Brain microvascular endothelial cell (primary cell): ENCODE results near the gene OR3A3.
"Not testable (repeated sequence)": the region's sequence is repeated elsewhere in the genome, so short reads cannot be mapped to it uniquely, and the experiment has no call there.

ENCODE experiments used
- DNase-seq: peaks from one replicate; pipeline ENCODE4 v3.0.0-alpha.2; 2020
- H3K27ac ChIP-seq: fragments of 250-450 bp; sonication (Bioruptor Pico); 2 replicates; pipeline ENCODE4 v1.5.1; 2020; ENCODE audit warnings: mild to moderate bottlenecking, moderate library complexity
- H3K27me3 ChIP-seq: fragments of 250-450 bp; sonication (Bioruptor Pico); replicated peaks from 2 replicates; pipeline ENCODE4 v1.5.1; 2020; ENCODE audit warnings: mild to moderate bottlenecking
- H3K36me3 ChIP-seq: fragments of 250-450 bp; sonication (Bioruptor Pico); replicated peaks from 2 replicates; pipeline ENCODE4 v1.5.1; 2020; ENCODE audit warnings: mild to moderate bottlenecking
- H3K4me3 ChIP-seq: 2 replicates; pipeline ENCODE4 v1.5.1; 2011; ENCODE audit warnings: low read depth, mild to moderate bottlenecking, control low read depth, low read length, moderate library complexity
- CTCF ChIP-seq: IDR thresholded peaks from 2 replicates; pipeline ENCODE4 v1.5.1; 2011; ENCODE audit warnings: low read depth, mild to moderate bottlenecking, moderate library complexity, low read length, control low read depth, inconsistent platforms; ENCODE audit errors: missing control alignments
- in situ Hi-C: cut with HindIII; loops from 2 replicates; pipeline ENCODE4 v1.10.0; 2017; ENCODE audit warnings: low sequenced_read_pairs, low pct_ligation_motif_present

The OR3A3 gene

GRCh38 chr17:3433741-3434140, 22.6 kb downstream of the OR3A3 start, which contains the start of gene OR1E2:
OR1E2 (minus strand) TSS chr17:3433841; CDS start chr17:3433841, 0 bp downstream.
- H3K36me3 ChIP-seq: no peaks in the 10 kb centered on the region
- no peaks in the 10 kb centered on the region for H3K27me3 ChIP-seq
- H3K4me3 ChIP-seq: no peak within 1 kb of the TSS
- H3K27ac ChIP-seq: no peak within 1 kb of the TSS
- TF ChIP-seq CTCF: no peak
- no peak for DNase-seq
- in situ Hi-C loops: no loop called here

GRCh38 chr17:3438368-3438767, 27.2 kb downstream of the OR3A3 start:
- Histone ChIP-seq H3K36me3 (no peaks in the 10 kb centered on the region), H3K27ac (no peak overlapping the region), H3K4me3 (no peak overlapping the region), H3K27me3 (no peaks in the 10 kb centered on the region)
- in situ Hi-C loops: no loop called here
- no peak for TF ChIP-seq CTCF
- no peak for DNase-seq

GRCh38 chr17:3440451-3440850, 29.3 kb downstream of the OR3A3 start:
- Histone ChIP-seq H3K27me3 (no peaks in the 10 kb centered on the region), H3K4me3 (no peak overlapping the region), H3K36me3 (no peaks in the 10 kb centered on the region), H3K27ac (no peak overlapping the region)
- in situ Hi-C loops: no loop called here
- DNase-seq: no peak
- no peak for TF ChIP-seq CTCF

GRCh38 chr17:3447625-3448024, 36.5 kb downstream of the OR3A3 start:
- Histone ChIP-seq H3K4me3 (no peak overlapping the region), H3K27me3 (no peaks in the 10 kb centered on the region), H3K27ac (no peak overlapping the region), H3K36me3 (no peaks in the 10 kb centered on the region)
- no peak for DNase-seq
- peak; percentile 16 for TF ChIP-seq CTCF
- in situ Hi-C loops: no loop called here

GRCh38 chr17:3448059-3448665, 37.0 kb downstream of the OR3A3 start:
- H3K27me3 ChIP-seq: no peaks in the 10 kb centered on the region
- H3K27ac ChIP-seq: no peak overlapping the region
- no peak for DNase-seq
- H3K36me3 ChIP-seq: no peaks in the 10 kb centered on the region
- no peak overlapping the region for H3K4me3 ChIP-seq
- TF ChIP-seq CTCF: no peak
- in situ Hi-C loops: no loop called here

GRCh38 chr17:3466355-3466754, 55.2 kb downstream of the OR3A3 start:
- H3K4me3 ChIP-seq, H3K27me3 ChIP-seq, H3K36me3 ChIP-seq, H3K27ac ChIP-seq, in situ Hi-C loops, DNase-seq: not testable (repeated sequence)
